Lung (tissue), 12 donors: Measurements from ENCODE around the gene P3R3URF. TPM values are rescaled to one million over a fixed set of nuclear protein-coding genes. Genes with fewer than 3 reads are reported as not detected.

ENCODE experiments used
- ATAC-seq: fragments of 200-7000 bp; cut with Tn5 transposase; one replicate; pipeline ENCODE4 v1.9.1; 2020; ENCODE audit warnings: moderate number of reproducible peaks; ENCODE audit not compliant: insufficient read depth, low FRiP score
- DNase-seq, 3 donors: peaks; one replicate each; pipeline ENCODE4 v3.0.0-alpha.2; 2013 to 2017
- H3K27ac ChIP-seq, 2 donors: one replicate each; pipeline ENCODE4 v1.5.1; 2013; ENCODE audit warnings: mild to moderate bottlenecking in 2 of 2, moderate library complexity in 2 of 2, control low read depth in 1 of 2, inconsistent platforms in 1 of 2, low read depth in 1 of 2, low read length in 1 of 2
- H3K27me3 ChIP-seq, 3 donors: one replicate each; pipeline ENCODE4 v1.5.1; 2013; ENCODE audit warnings: low read length in 2 of 3; ENCODE audit not compliant: control insufficient read depth in 3 of 3, insufficient read depth in 3 of 3
- H3K36me3 ChIP-seq, 4 donors: one replicate each; pipeline ENCODE4 v1.5.1; 2013; ENCODE audit warnings: low read length in 4 of 4, mild to moderate bottlenecking in 1 of 4, moderate library complexity in 1 of 4; ENCODE audit not compliant: control insufficient read depth in 4 of 4, insufficient read depth in 4 of 4
- H3K4me1 ChIP-seq, 5 donors: one replicate each; pipeline ENCODE4 v1.5.1; 2013; ENCODE audit warnings: low read length in 5 of 5, mild to moderate bottlenecking in 2 of 5, moderate library complexity in 1 of 5; ENCODE audit not compliant: control insufficient read depth in 5 of 5, insufficient read depth in 5 of 5
- H3K4me3 ChIP-seq: one replicate; pipeline ENCODE4 v1.5.1; 2013; ENCODE audit warnings: mild to moderate bottlenecking, control low read depth, moderate library complexity
- H3K9ac ChIP-seq, 2 donors: one replicate each; pipeline ENCODE4 v1.5.1; 2013; ENCODE audit warnings: low read length in 2 of 2, control low read depth in 1 of 2; ENCODE audit not compliant: insufficient read depth in 1 of 2
- H3K9me3 ChIP-seq, 4 donors: one replicate each; pipeline ENCODE4 v1.5.1; 2013; ENCODE audit warnings: low read length in 3 of 4, mild to moderate bottlenecking in 1 of 4, moderate library complexity in 1 of 4; ENCODE audit not compliant: control insufficient read depth in 4 of 4, insufficient read depth in 3 of 4
- WGBS, 2 donors: extraction: QIAGEN DNeasy Blood & Tissue Kit; methylation state at CpG; one replicate each; pipeline ENCODE4 v1.1.7; 2013; 5-methylcytosine and 5-hydroxymethylcytosine counted together
- polyA plus RNA-seq, 2 donors: library from polyadenylated mRNA; stranded (reverse); fragments of 200-250 nt; gene quantifications; one replicate each; pipeline ENCODE4 v1.2.1, GENCODE V29; 2013
- total RNA-seq, 2 donors: library from RNA; depleted of rRNA in 1 of 2; stranded (reverse); fragments of >200 nt in 1 of 2; gene quantifications; one replicate each; pipeline ENCODE4 v1.2.1, GENCODE V29; 2014 to 2021
- TF ChIP-seq, protein P1 (sequence below): IDR thresholded peaks from 2 replicates; pipeline ENCODE4 v1.5.1; 2012; ENCODE audit warnings: mild to moderate bottlenecking; ENCODE audit errors: control extremely low read depth, extremely low read depth
- donor health status: control.
- donor health status: control.
- donor health status: Bipolar disorder and iron deficiency.
- donor health status: healthy.
- donor health status: DM: yes; HTN: yes; CAD: no.

The P3R3URF gene
- total and polyA plus RNA-seq, 4 donors, result not detected

DNA sequence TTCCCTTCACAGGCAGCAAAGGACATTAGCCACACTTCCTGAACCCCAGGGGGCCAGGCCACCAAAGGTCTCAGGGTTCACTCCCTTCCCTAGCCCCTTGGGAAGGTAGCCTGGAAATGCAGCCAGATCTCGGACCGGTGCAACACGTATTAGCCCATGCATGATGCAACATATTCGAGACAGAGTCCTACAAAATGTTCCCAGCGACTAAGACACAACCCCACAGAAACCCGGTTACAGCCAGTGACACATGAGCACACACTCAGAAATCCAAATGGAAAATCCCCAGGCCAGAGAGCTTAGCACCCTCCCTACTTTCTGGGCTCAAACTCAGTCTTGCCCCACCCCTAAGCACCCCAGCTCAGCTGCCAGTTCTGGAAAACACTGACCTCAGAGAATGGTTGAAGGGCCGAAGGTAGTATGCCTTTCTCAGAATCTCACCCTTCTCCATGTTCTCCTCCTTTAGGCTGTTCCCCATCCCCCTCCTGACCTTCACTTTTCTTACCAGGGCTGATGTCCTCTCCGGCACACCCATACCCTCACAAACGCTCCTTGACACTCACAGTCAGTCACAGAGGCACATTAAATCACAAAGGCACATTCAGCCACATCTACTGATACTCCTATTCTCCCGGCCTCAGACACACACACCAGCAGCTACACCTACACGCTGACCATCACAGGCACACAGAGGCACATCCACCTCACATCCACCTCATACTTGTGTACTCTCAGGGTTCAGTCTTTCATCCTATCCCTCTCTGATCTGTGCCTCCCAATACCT is 1.6 kb downstream of the P3R3URF start, which contains the start of gene TSPAN1:
TSS of gene TSPAN1 (plus strand) at position 640 of the 784 bp plus-strand sequence. CDS start 6,021 bp downstream, outside the sequence.
- no peak for DNase-seq
- Histone ChIP-seq H3K27ac (peak within 1 kb of the TSS; percentile 56 to 69), H3K36me3 (no peaks in the 10 kb centered on the region), H3K27me3 (no peaks in the 10 kb centered on the region), H3K9me3 (no peaks in the 10 kb centered on the region), H3K4me1 (peaks cover 0 to 28% (median 4%) of the 10 kb centered on the region in 5 donors), H3K9ac (no peak within 1 kb of the TSS), H3K4me3 (no peak within 1 kb of the TSS)
- 56 to 76% methylated on average over 11 of the region's 11 CpGs for WGBS, 2 donors
- TF ChIP-seq, protein P1, sequence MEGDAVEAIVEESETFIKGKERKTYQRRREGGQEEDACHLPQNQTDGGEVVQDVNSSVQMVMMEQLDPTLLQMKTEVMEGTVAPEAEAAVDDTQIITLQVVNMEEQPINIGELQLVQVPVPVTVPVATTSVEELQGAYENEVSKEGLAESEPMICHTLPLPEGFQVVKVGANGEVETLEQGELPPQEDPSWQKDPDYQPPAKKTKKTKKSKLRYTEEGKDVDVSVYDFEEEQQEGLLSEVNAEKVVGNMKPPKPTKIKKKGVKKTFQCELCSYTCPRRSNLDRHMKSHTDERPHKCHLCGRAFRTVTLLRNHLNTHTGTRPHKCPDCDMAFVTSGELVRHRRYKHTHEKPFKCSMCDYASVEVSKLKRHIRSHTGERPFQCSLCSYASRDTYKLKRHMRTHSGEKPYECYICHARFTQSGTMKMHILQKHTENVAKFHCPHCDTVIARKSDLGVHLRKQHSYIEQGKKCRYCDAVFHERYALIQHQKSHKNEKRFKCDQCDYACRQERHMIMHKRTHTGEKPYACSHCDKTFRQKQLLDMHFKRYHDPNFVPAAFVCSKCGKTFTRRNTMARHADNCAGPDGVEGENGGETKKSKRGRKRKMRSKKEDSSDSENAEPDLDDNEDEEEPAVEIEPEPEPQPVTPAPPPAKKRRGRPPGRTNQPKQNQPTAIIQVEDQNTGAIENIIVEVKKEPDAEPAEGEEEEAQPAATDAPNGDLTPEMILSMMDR, result no peak
- no peak for ATAC-seq

DNA sequence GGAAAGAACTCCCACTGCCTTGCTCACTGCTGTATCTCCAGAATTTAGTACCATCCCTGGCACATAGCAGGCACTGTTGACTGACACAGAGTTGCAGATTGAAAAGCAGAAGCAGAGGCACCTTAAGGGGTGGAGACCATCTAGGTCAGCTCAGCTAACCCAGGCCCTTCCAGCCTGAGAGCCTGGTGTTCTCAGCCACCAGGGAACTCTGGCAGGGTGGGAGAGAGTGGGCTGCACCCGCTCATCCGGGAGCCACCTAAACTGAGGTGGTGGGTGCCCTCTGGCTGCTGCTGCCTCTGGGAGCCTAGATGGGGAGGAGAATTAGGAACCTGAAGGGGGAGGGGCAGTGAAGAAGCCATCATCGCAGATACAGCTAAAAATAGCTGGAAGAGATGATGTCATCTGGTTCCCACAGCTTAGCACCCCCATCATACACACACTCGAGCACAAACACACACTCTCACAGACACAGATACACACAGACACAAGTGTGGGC is 2.9 kb downstream of the P3R3URF start:
- no peaks in the 10 kb centered on the region for H3K36me3 ChIP-seq
- H3K27ac ChIP-seq, result peak overlapping the region in 1 of 2 donors; percentile 50
- 33 to 38% methylated on average over 4 of the region's 4 CpGs for WGBS, 2 donors
- TF ChIP-seq, protein P1, result no peak
- H3K27me3 ChIP-seq, result no peaks in the 10 kb centered on the region
- no peak overlapping the region for H3K9ac ChIP-seq
- ATAC-seq (no peak), DNase-seq (peak in 1 of 3 donors; percentile 43)
- H3K4me3 ChIP-seq, result no peak overlapping the region
- H3K4me1 ChIP-seq, result peaks cover 0 to 28% (median 0%) of the 10 kb centered on the region in 5 donors
- no peaks in the 10 kb centered on the region for H3K9me3 ChIP-seq

DNA sequence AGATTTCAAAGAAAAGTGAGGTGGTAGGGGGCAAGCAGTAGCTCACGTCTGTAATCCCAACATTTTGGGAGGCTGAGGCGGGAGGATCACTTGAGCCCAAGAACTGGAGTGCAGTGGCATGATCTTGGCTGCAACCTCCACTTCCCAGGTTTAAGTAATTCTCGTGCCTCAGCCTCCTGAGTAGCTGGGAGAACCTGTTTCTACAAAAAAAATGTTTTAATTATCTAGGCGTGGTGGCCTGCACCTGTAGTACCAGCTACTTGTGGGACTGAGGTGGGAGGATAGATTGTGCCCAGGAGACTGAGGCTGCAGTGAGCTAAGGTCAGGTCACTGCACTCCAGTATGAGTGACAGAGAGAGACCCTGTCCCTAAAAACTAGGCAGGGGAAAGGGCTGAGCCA is 4.0 kb downstream of the P3R3URF start:
- peaks cover 0 to 34% (median 2%) of the 10 kb centered on the region in 5 donors for H3K4me1 ChIP-seq
- H3K4me3 ChIP-seq, result no peak overlapping the region
- TF ChIP-seq, protein P1, result no peak
- H3K9ac ChIP-seq, result no peak overlapping the region
- H3K27me3 ChIP-seq, result no peaks in the 10 kb centered on the region
- WGBS, 2 donors, result 67 to 87% methylated on average over 4 of the region's 4 CpGs
- ATAC-seq (no peak), DNase-seq (no peak)
- H3K27ac ChIP-seq, result peak overlapping the region in 1 of 2 donors; percentile 84
- H3K9me3 ChIP-seq, result no peaks in the 10 kb centered on the region
- H3K36me3 ChIP-seq, result no peaks in the 10 kb centered on the region
